ENCODE results near the gene RDH14.

The RDH14 gene

DNA sequence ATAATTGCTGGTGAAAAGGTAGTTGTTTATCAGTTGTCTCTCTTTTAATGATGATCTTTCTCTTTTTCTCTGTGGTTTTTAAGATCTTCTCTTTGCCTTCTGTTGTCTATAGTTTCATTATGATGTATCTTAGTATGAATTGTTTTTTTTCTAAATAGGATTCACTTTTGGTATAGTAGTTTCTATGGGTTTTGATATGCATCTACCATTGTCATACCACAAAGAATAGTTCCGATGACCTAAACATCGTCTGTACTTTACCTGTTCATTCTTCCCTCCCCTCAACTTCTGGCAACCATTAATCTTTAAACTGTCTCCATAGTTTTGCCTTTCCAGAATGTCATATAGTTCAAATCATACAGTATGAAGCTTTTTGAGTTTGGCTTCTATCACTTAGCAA is 19.6 kb downstream of the RDH14 start:
- H3K4me3 ChIP-seq (ENCODE audit: low read length) = no peak overlapping the region
- H3K4me1 ChIP-seq (ENCODE audit: control insufficient read depth, insufficient read depth, low read length) = peaks cover 4% of the 10 kb centered on the region
- H3K4me2 ChIP-seq (ENCODE audit: low read length) = no peak overlapping the region

DNA sequence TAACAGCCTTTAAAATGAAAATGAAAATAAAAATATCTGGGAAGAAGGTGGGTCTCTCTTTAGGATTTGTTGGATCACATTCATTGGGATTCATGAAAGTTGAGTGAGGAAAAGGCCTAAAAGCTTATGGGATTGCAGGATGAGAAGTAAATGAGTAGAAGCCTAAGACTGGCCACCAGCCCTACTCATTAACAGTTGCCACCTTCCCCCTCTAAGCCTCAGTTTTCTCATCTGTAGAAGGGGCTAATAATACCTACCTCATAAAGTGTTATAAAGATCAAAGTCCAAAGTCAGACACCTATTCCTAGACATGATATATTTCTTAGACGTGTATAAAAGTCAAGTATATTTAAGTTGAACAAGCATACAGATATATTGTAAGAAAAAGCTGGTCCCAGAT is 23.8 kb downstream of the RDH14 start:
- no peaks in the 10 kb centered on the region for H3K4me1 ChIP-seq (ENCODE audit: control insufficient read depth, insufficient read depth, low read length)
- no peak overlapping the region for H3K4me2 ChIP-seq (ENCODE audit: low read length)
- no peaks in the 10 kb centered on the region for H3K9me3 ChIP-seq (replicated peaks; ENCODE audit: low read length)
- no peak overlapping the region for H3K9ac ChIP-seq (ENCODE audit: low read depth, low read length)
- no peak overlapping the region for H3K4me3 ChIP-seq (ENCODE audit: low read length)
- H3K36me3 ChIP-seq (ENCODE audit: insufficient read depth, low read length) = no peaks in the 10 kb centered on the region
- no peaks in the 10 kb centered on the region for H3K27me3 ChIP-seq (ENCODE audit: control insufficient read depth, insufficient read depth, low read length)

More for the DNA sequence above, 19.6 kb downstream of the RDH14 start:
- Histone ChIP-seq H3K27me3 (ENCODE audit: control insufficient read depth, insufficient read depth, low read length) (no peaks in the 10 kb centered on the region), H3K36me3 (ENCODE audit: insufficient read depth, low read length) (no peaks in the 10 kb centered on the region), H3K9ac (ENCODE audit: low read depth, low read length) (no peak overlapping the region), H3K9me3 (replicated peaks; ENCODE audit: low read length) (no peaks in the 10 kb centered on the region)

GRCh38 chr2:18536100-18536499 is 24.4 kb downstream of the RDH14 start:
- Histone ChIP-seq H3K4me3 (ENCODE audit: low read length) (no peak overlapping the region), H3K36me3 (ENCODE audit: insufficient read depth, low read length) (no peaks in the 10 kb centered on the region), H3K27me3 (ENCODE audit: control insufficient read depth, insufficient read depth, low read length) (no peaks in the 10 kb centered on the region), H3K9me3 (replicated peaks; ENCODE audit: low read length) (no peaks in the 10 kb centered on the region), H3K9ac (ENCODE audit: low read depth, low read length) (no peak overlapping the region), H3K4me2 (ENCODE audit: low read length) (no peak overlapping the region), H3K4me1 (ENCODE audit: control insufficient read depth, insufficient read depth, low read length) (no peaks in the 10 kb centered on the region)

DNA sequence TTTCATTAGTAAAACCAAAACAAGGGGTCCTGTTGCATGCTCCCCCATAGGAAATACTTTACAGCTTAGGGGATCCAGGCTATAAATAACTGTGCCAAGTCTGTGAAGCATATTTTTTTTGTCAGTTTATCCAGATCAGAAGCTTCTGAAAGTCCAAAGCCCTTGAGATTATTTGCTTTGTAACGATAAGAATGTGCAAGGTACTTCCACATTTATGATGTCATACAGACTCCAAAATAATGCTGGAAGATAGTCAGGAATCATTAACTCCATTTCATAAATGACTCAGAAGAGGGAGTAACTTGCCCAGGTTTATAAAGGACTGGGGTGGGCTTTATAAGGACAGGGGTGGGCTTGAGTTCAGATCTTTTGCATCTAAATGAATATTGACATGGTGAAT is 29.3 kb downstream of the RDH14 start:
- Histone ChIP-seq H3K4me3 (ENCODE audit: low read length) (no peak overlapping the region), H3K4me2 (ENCODE audit: low read length) (no peak overlapping the region), H3K27me3 (ENCODE audit: control insufficient read depth, insufficient read depth, low read length) (no peaks in the 10 kb centered on the region), H3K4me1 (ENCODE audit: control insufficient read depth, insufficient read depth, low read length) (no peaks in the 10 kb centered on the region), H3K36me3 (ENCODE audit: insufficient read depth, low read length) (no peaks in the 10 kb centered on the region), H3K9me3 (replicated peaks; ENCODE audit: low read length) (no peaks in the 10 kb centered on the region), H3K9ac (ENCODE audit: low read depth, low read length) (no peak overlapping the region)

GRCh38 chr2:18527822-18528221 is 32.6 kb downstream of the RDH14 start:
- H3K4me3 ChIP-seq (ENCODE audit: low read length) = no peak overlapping the region
- H3K36me3 ChIP-seq (ENCODE audit: insufficient read depth, low read length) = no peaks in the 10 kb centered on the region
- H3K9ac ChIP-seq (ENCODE audit: low read depth, low read length) = no peak overlapping the region
- H3K4me1 ChIP-seq (ENCODE audit: control insufficient read depth, insufficient read depth, low read length) = no peaks in the 10 kb centered on the region
- H3K9me3 ChIP-seq (replicated peaks; ENCODE audit: low read length) = no peaks in the 10 kb centered on the region
- no peak overlapping the region for H3K4me2 ChIP-seq (ENCODE audit: low read length)
- H3K27me3 ChIP-seq (ENCODE audit: control insufficient read depth, insufficient read depth, low read length) = no peaks in the 10 kb centered on the region

GRCh38 chr2:18527326-18527725 is 33.1 kb downstream of the RDH14 start:
- H3K27me3 ChIP-seq (ENCODE audit: control insufficient read depth, insufficient read depth, low read length) = no peaks in the 10 kb centered on the region
- no peak overlapping the region for H3K4me3 ChIP-seq (ENCODE audit: low read length)
- no peaks in the 10 kb centered on the region for H3K36me3 ChIP-seq (ENCODE audit: insufficient read depth, low read length)

GRCh38 chr2:18526429-18526828 is 34.0 kb downstream of the RDH14 start:
- no peaks in the 10 kb centered on the region for H3K4me1 ChIP-seq (ENCODE audit: control insufficient read depth, insufficient read depth, low read length)
- H3K9ac ChIP-seq (ENCODE audit: low read depth, low read length) = no peak overlapping the region
- no peak overlapping the region for H3K4me2 ChIP-seq (ENCODE audit: low read length)
- H3K36me3 ChIP-seq (ENCODE audit: insufficient read depth, low read length) = no peaks in the 10 kb centered on the region
- no peaks in the 10 kb centered on the region for H3K27me3 ChIP-seq (ENCODE audit: control insufficient read depth, insufficient read depth, low read length)
- H3K9me3 ChIP-seq (replicated peaks; ENCODE audit: low read length) = no peaks in the 10 kb centered on the region
- no peak overlapping the region for H3K4me3 ChIP-seq (ENCODE audit: low read length)

More at GRCh38 chr2:18527326-18527725, 33.1 kb downstream of the RDH14 start:
- Histone ChIP-seq H3K9ac (ENCODE audit: low read depth, low read length) (no peak overlapping the region), H3K9me3 (replicated peaks; ENCODE audit: low read length) (no peaks in the 10 kb centered on the region), H3K4me2 (ENCODE audit: low read length) (no peak overlapping the region), H3K4me1 (ENCODE audit: control insufficient read depth, insufficient read depth, low read length) (no peaks in the 10 kb centered on the region)

DNA sequence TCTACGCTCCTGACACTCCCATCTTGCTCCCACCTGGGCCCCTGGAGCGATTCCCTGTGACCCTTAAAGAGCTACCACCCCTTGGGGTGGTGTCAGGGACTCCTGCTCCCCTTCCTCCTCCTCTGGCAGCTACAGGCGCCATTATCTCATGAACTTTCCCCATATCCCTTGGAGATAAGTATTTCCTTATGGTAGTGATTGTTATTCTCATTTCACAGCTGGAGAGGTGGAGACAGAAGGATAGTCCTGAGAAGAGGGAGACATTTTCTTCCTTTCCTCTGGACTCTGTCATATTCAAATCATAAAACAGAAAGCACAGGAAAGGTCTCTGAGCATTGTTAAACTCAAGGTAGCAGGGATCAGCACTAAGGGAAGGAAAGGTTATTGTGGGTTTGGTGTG is 34.6 kb downstream of the RDH14 start:
- Histone ChIP-seq H3K4me2 (ENCODE audit: low read length) (no peak overlapping the region), H3K27me3 (ENCODE audit: control insufficient read depth, insufficient read depth, low read length) (no peaks in the 10 kb centered on the region), H3K4me1 (ENCODE audit: control insufficient read depth, insufficient read depth, low read length) (no peaks in the 10 kb centered on the region), H3K9ac (ENCODE audit: low read depth, low read length) (no peak overlapping the region), H3K9me3 (replicated peaks; ENCODE audit: low read length) (no peaks in the 10 kb centered on the region), H3K4me3 (ENCODE audit: low read length) (no peak overlapping the region), H3K36me3 (ENCODE audit: insufficient read depth, low read length) (no peaks in the 10 kb centered on the region)

DNA sequence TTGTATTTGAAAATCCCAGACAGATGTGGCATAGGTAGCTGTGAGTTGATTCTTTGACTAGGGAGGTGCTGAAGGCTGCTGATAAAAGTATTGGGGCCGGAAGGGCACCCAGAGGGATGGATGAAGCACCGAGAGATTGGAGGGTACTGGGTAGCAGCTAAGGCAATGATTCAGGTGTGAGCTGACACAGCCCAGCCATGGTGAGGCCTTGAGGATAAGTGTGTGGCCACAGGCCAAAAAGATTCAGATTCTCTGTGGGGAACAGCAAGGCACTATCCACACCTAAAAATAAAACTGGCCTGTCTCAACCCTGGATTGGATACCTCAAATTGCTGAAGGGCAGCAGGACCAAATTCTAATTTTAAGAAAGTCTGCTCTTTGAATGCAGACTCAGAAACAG is 35.2 kb downstream of the RDH14 start:
- Histone ChIP-seq H3K36me3 (ENCODE audit: insufficient read depth, low read length) (no peaks in the 10 kb centered on the region), H3K4me3 (ENCODE audit: low read length) (no peak overlapping the region), H3K27me3 (ENCODE audit: control insufficient read depth, insufficient read depth, low read length) (no peaks in the 10 kb centered on the region), H3K9me3 (replicated peaks; ENCODE audit: low read length) (no peaks in the 10 kb centered on the region), H3K4me1 (ENCODE audit: control insufficient read depth, insufficient read depth, low read length) (no peaks in the 10 kb centered on the region), H3K9ac (ENCODE audit: low read depth, low read length) (no peak overlapping the region), H3K4me2 (ENCODE audit: low read length) (no peak overlapping the region)

DNA sequence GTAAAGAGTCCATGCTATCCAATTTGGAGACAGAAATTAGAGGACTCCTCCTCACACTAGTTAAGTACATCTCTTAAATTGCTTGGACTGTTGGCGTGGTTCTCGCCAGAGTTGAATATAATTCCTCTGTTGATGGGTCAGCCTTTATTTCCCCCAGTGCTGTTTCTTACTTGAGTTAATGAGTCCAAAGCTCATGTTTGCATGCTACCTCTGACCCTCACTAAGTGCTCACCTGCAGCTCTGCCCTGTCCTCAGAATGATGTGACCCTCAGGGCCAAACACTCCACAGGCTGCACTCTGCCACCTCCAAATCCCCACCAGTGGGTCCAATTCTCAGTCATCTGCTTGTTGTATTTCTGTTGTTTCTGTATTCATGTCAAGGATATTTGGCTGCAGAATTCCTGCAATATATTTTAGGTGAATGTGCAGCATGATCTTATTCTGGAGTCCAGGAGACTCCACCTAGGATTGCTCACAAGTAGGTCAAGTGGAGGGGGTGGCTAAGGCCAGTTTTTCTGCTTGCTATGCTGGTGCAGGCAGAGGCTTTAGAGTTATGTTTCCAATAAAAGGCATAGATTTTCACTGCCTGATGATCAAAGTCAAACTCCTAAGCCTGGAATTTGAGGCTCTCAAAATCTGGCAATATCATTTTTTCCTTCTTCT is 37.8 kb downstream of the RDH14 start:
- no peak overlapping the region for H3K9ac ChIP-seq (ENCODE audit: low read depth, low read length)
- H3K9me3 ChIP-seq (replicated peaks; ENCODE audit: low read length) = no peaks in the 10 kb centered on the region
- no peaks in the 10 kb centered on the region for H3K36me3 ChIP-seq (ENCODE audit: insufficient read depth, low read length)
- no peak overlapping the region for H3K4me3 ChIP-seq (ENCODE audit: low read length)
- H3K27me3 ChIP-seq (ENCODE audit: control insufficient read depth, insufficient read depth, low read length) = no peaks in the 10 kb centered on the region
- no peak overlapping the region for H3K4me2 ChIP-seq (ENCODE audit: low read length)
- H3K4me1 ChIP-seq (ENCODE audit: control insufficient read depth, insufficient read depth, low read length) = peaks cover 9% of the 10 kb centered on the region

GRCh38 chr2:18520451-18521425 is 39.7 kb downstream of the RDH14 start:
- no peak overlapping the region for H3K9ac ChIP-seq (ENCODE audit: low read depth, low read length)
- H3K4me2 ChIP-seq (ENCODE audit: low read length) = peak overlapping the region; percentile 30
- H3K4me1 ChIP-seq (ENCODE audit: control insufficient read depth, insufficient read depth, low read length) = peaks cover 9% of the 10 kb centered on the region
- H3K4me3 ChIP-seq (ENCODE audit: low read length) = no peak overlapping the region
- no peaks in the 10 kb centered on the region for H3K9me3 ChIP-seq (replicated peaks; ENCODE audit: low read length)
- H3K27me3 ChIP-seq (ENCODE audit: control insufficient read depth, insufficient read depth, low read length) = no peaks in the 10 kb centered on the region
- H3K36me3 ChIP-seq (ENCODE audit: insufficient read depth, low read length) = no peaks in the 10 kb centered on the region

All from skeletal muscle satellite cell (primary cell).